ENCODE results near the gene MOGAT2. TPM values are rescaled to one million over a fixed set of nuclear protein-coding genes. Genes with fewer than 3 reads are reported as not detected.
A peak's percentile ranks its signal among the peaks of the same experiment; 100 is the strongest.

MOGAT2 gene
- total RNA-seq, 4 donors from 2014 or later, result 30.5 to 598 (median 448) TPM

DNA sequence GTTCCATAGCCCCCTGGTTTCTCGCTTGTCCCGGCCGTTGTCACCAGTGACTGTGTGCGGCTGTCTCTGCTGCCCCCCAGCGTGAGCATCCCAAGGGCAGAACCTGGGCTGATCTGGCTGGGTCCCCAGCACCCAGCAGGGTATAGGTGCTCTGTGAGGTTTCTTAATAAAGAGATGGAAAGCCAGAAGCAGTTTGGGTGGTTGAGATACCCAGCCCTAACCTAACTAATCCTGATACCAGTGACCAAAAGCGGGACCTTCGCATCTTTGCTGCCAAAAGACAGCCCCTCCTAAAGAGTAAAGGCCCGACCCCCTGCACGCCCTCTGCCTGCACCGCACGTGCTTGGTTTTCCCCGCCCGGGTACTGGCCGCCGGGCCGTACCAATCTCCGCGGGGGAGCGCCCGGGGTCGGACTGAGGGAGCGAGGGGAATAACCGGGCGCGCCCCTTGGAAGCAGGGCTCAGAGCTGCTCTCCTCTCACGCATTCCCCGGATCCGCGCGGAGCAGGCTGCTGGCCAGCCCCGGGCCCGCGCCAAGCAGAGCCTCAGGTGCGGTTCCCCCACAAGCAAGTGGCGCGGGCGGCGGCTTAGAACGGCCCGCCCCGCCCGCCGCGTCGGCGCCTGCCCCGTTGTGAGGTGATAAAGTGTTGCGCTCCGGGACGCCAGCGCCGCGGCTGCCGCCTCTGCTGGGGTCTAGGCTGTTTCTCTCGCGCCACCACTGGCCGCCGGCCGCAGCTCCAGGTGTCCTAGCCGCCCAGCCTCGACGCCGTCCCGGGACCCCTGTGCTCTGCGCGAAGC, 50.7 kb downstream of the MOGAT2 start, which contains the start of gene DGAT2:
TSS of gene DGAT2 (plus strand) at position 667 of the 797 bp plus-strand sequence. CDS start 214 bp downstream, outside the sequence.
- peak in 3 of 6 experiments; percentile 22 to 46 (median 32) for TF ChIP-seq CTCF (IDR thresholded peaks at IDR 0.05)
- TF ChIP-seq POLR2A (IDR thresholded peaks at IDR 0.05), result peak in 1 of 2 donors; percentile 26
- Histone ChIP-seq H3K9me3 (no peaks in the 10 kb centered on the region), H3K27me3 (no peaks in the 10 kb centered on the region), H3K4me3 (peak within 1 kb of the TSS; percentile 29 to 65 (median 52)), H3K27ac (peak within 1 kb of the TSS in 2 of 4 donors; percentile 15 to 66), H3K36me3 (no peaks in the 10 kb centered on the region), H3K4me1 (peaks cover 0 to 14% (median 10%) of the 10 kb centered on the region in 4 donors)
- DNase-seq, result peak; percentile 75 to 89 (median 88)

- Histone ChIP-seq H3K36me3 (no peaks in the 10 kb centered on the region), H3K4me3 (peak overlapping the region; percentile 29 to 65 (median 52)), H3K4me1 (peaks cover 0 to 15% (median 13%) of the 10 kb centered on the region in 4 donors), H3K27ac (peak overlapping the region in 2 of 4 donors; percentile 15 to 66), H3K9me3 (no peaks in the 10 kb centered on the region), H3K27me3 (no peaks in the 10 kb centered on the region)
- no peak for DNase-seq
- no peak for TF ChIP-seq CTCF (IDR thresholded peaks at IDR 0.05)
- TF ChIP-seq POLR2A (IDR thresholded peaks at IDR 0.05), result no peak
These were observed 51.5 kb downstream of the MOGAT2 start for GRCh38 chr11:75768909-75769771.

DNA sequence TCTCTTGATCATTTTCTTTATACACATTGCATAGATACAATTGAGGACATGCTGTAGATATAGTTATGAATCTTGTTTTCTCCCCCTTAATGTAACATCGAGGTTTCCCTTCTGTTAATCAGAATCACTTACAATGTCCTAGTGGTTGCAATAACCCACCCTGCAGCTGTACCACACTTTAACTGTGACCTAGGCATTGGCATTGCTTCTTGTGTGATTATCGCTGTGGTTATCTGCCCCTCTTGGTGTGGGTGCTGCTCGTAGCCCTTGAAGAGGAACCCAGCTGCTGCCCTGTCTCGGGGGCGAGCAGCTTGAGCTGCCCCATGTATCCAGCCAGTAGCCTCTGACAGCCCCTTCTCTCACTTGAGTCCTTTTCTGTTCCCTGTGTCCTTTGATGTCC, 52.5 kb downstream of the MOGAT2 start:
- Histone ChIP-seq H3K36me3 (no peaks in the 10 kb centered on the region), H3K4me1 (peaks cover 0 to 15% (median 13%) of the 10 kb centered on the region in 4 donors), H3K9me3 (no peaks in the 10 kb centered on the region), H3K27ac (no peak overlapping the region), H3K27me3 (no peaks in the 10 kb centered on the region), H3K4me3 (no peak overlapping the region)
- DNase-seq, result no peak
- TF ChIP-seq POLR2A (IDR thresholded peaks at IDR 0.05), result no peak
- TF ChIP-seq CTCF (IDR thresholded peaks at IDR 0.05), result no peak

GRCh38 chr11:75771646-75772410, 54.2 kb downstream of the MOGAT2 start:
- no peaks in the 10 kb centered on the region for H3K9me3 ChIP-seq
- no peak overlapping the region for H3K4me3 ChIP-seq
- peaks cover 0 to 15% (median 13%) of the 10 kb centered on the region in 4 donors for H3K4me1 ChIP-seq
- DNase-seq, result peak in 1 of 3 donors; percentile 62
- H3K36me3 ChIP-seq, result no peaks in the 10 kb centered on the region
- peak overlapping the region in 1 of 4 donors; percentile 17 for H3K27ac ChIP-seq
- TF ChIP-seq POLR2A (IDR thresholded peaks at IDR 0.05), result no peak
- no peak for TF ChIP-seq CTCF (IDR thresholded peaks at IDR 0.05)
- no peaks in the 10 kb centered on the region for H3K27me3 ChIP-seq

Data from Peyer's patch (tissue), 4 donors.